GM19099 (cell line): ENCODE results near the gene TIMM13.

Experiments
- POLR2A ChIP-seq: IDR thresholded peaks from 3 replicates; pipeline ENCODE4 v1.6.1; 2011; ENCODE audit warnings: low read depth; ENCODE audit not compliant: insufficient read length; ENCODE audit errors: extremely low read depth

TIMM13 gene

DNA sequence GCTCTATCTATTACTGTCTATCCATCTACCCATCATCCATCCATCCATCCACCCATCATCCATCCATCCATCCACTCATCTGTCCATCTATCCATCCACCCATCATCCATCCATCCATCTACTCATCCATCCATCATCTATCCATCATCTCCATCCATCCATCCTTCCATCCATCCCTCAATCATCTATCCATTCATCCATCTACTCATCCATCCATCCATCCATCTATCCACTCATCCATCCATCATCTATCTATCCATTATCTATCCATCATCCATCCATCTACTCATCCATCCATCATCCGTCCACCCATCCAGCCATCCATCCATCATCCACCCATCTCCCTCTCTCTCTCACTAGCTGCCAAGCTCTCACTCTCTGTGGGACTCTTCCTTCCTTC, 13.1 kb upstream of the TIMM13 start:
- TF ChIP-seq POLR2A, result no peak

- no peak for TF ChIP-seq POLR2A
Observed at GRCh38 chr19:2438178-2438577, 10.8 kb upstream of the TIMM13 start.

GRCh38 chr19:2436926-2437325, 9.5 kb upstream of the TIMM13 start:
- TF ChIP-seq POLR2A, result no peak

DNA sequence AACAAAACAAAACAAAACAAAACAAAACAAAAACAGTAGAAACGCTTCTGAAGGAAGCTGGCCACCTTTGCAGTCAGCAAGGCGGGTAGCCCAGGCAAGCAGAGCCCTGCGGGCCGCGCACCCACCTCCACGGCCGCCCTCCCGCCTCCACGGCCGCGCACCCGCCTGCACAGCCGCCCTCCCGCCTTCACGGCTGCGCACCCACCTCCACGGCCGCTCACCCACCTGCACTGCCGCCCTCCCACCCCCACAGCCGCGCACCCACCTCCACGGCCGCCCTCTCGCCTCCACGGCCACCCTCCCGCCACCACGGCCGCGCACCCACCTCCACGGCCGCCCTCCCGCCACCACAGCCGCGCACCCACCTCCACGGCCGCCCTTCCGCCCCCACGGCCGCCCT, 9.0 kb upstream of the TIMM13 start:
- TF ChIP-seq POLR2A, result no peak

DNA sequence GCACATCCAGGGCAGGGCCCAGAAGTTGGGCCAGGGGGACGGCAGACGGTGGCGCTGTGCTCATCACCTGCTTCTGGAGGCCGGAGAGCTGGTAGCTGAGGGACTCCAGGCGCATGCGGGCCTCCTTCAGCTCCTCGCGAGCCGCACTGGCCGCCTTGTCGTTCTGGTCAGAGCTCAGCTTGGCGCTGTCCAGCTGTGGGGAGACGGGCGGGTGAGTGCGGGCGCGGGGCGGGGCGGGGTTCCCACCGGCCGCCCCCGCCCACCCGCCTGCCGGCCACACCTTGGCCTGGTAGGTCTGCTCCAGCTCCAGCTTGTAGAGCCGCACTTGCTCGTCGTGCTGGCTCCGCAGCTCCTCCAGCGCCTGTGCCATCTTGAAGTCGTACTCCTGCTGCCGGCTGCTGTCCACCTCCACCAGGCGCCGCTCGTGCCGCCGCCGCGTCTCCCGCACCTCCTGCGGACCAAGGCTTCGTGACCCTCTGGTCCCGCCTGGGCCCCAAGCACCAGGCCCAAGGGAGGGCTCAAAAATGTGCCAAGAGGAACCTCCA, 7.4 kb upstream of the TIMM13 start:
- no peak for TF ChIP-seq POLR2A

- TF ChIP-seq POLR2A, result no peak
Observed at GRCh38 chr19:2434267-2434666, 6.9 kb upstream of the TIMM13 start.

- no peak for TF ChIP-seq POLR2A
Observed at GRCh38 chr19:2433854-2434253, 6.5 kb upstream of the TIMM13 start.

GRCh38 chr19:2432131-2432848, 4.9 kb upstream of the TIMM13 start:
- TF ChIP-seq POLR2A, result no peak

DNA sequence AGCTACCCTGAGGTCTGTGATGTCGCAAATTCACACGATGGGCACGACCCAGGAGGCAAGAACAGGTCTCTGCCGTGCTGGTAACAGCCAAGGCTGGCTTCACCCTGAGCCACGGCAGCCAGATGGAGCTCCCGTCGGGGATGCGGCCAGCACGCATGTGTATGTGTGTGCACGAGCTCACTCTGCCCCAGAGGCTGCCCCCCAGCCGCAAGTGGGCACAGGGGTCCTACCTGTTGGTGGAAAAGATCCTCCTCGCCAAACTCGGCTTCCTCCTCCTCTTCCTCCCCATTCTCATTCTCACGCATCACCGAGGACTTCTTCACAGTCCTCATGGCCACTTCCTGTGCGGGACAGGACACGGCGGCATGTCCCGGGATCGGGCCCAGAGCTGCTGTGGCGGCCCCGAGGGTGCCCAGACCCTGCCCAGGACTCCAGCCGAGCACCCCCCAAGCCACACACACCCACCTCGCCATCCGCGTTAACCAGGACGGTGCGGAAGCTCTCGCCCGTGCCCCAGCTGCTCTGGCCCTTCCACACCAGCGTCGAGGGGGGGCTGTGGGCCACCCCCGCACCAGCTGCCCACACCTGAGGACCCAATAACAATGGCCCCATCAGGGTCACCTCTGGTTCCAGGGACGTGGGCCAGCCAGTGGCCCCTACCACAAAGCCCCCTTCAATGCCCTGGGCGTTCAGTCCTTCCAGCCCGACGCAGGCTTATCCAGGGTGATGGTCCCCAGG, 4.1 kb upstream of the TIMM13 start:
- TF ChIP-seq POLR2A, result no peak

GRCh38 chr19:2429917-2430535, 2.6 kb upstream of the TIMM13 start:
- no peak for TF ChIP-seq POLR2A

DNA sequence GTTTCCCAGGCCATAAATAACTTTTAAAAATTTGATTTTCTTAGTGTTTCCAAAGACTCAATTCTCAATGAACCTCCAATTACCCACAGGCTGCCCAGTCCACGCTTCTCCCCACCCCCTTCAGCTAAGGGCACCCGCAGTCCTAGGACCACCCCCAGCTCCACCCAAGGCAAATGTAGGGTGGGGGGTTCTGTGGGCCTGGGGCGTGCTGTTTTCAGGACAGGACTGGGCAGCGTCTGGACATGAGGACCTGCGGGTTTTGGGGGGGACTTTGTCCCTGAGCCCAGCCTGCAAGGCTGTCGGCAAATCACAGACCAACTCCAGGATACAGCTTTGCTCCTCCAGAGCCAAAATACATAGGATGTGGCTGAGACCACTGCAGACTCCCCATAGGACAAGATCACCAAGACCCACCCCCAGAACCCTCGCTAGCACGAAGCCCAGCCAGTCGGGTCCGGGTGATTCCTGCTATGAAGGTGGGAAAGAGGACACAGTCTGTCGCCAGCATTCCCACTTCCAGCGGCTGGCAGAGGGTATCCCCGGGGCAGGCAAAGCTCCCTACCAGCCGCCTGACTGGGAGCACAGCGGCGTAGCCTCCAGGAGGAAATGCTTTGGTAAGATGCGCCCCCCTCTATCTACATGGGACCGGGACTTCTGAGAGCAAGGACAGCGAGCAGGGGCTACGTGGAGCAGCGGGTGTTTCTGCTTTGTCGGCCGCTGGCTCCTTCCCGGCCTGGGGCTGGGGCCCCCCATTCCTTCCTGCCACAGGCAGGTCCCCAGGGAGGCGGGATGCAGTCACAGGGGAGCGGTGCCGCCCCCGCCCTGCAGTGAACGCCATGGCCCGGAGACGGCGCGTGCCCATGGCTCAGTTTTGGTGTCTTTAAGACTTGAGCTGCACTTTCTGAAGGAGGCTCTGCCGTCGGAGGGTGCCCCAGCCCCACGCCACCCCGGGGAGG, 1.6 kb upstream of the TIMM13 start:
- TF ChIP-seq POLR2A, result no peak

- no peak for TF ChIP-seq POLR2A
Observed at GRCh38 chr19:2428321-2428690, 920 bp upstream of the TIMM13 start.

- no peak for TF ChIP-seq POLR2A
Observed at GRCh38 chr19:2426611-2427428, 566 bp downstream of the TIMM13 start.
